Measurements from ENCODE around the gene TBX2.
"Not testable (repeated sequence)": the region's sequence is repeated elsewhere in the genome, so short reads cannot be mapped to it uniquely, and the experiment has no call there.

Gene TBX2

GRCh38 chr17:61413661-61414126 is 14.1 kb downstream of the TBX2 start:
- no peak for DNase-seq (ENCODE audit: low read depth in 2 of 2)

- no peak for DNase-seq (ENCODE audit: low read depth in 2 of 2)
These were observed 14.7 kb downstream of the TBX2 start for GRCh38 chr17:61414141-61414935.

GRCh38 chr17:61414936-61415251 is 15.3 kb downstream of the TBX2 start:
- DNase-seq (ENCODE audit: low read depth in 2 of 2): no peak

- DNase-seq (ENCODE audit: low read depth in 2 of 2): no peak
These were observed 15.9 kb downstream of the TBX2 start for GRCh38 chr17:61415374-61416210.

- no peak for DNase-seq (ENCODE audit: low read depth in 2 of 2)
These were observed 16.5 kb downstream of the TBX2 start for GRCh38 chr17:61416211-61416539.

GRCh38 chr17:61416540-61417363 is 17.1 kb downstream of the TBX2 start:
- DNase-seq (ENCODE audit: low read depth in 2 of 2): peak in 1 of 2 donors; percentile 23

- DNase-seq (ENCODE audit: low read depth in 2 of 2): no peak
These were observed 18.8 kb downstream of the TBX2 start for GRCh38 chr17:61418449-61418848.

GRCh38 chr17:61419496-61420046 is 19.9 kb downstream of the TBX2 start:
- no peak for DNase-seq (ENCODE audit: low read depth in 2 of 2)

GRCh38 chr17:61420052-61420451 is 20.4 kb downstream of the TBX2 start:
- no peak for DNase-seq (ENCODE audit: low read depth in 2 of 2)

- no peak for DNase-seq (ENCODE audit: low read depth in 2 of 2)
These were observed 21.2 kb downstream of the TBX2 start for GRCh38 chr17:61420745-61421398.

GRCh38 chr17:61421460-61421859 is 21.8 kb downstream of the TBX2 start:
- DNase-seq (ENCODE audit: low read depth in 2 of 2): no peak

GRCh38 chr17:61422116-61422799 is 22.6 kb downstream of the TBX2 start:
- DNase-seq (ENCODE audit: low read depth in 2 of 2): no peak

GRCh38 chr17:61422869-61423268 is 23.2 kb downstream of the TBX2 start:
- DNase-seq (ENCODE audit: low read depth in 2 of 2): no peak

- no peak for DNase-seq (ENCODE audit: low read depth in 2 of 2)
These were observed 24.5 kb downstream of the TBX2 start for GRCh38 chr17:61423967-61424649.

- no peak for DNase-seq (ENCODE audit: low read depth in 2 of 2)
These were observed 26.2 kb downstream of the TBX2 start for GRCh38 chr17:61425682-61426481.

- no peak for DNase-seq (ENCODE audit: low read depth in 2 of 2)
These were observed 27.1 kb downstream of the TBX2 start for GRCh38 chr17:61426482-61427304.

GRCh38 chr17:61427567-61427966 is 27.9 kb downstream of the TBX2 start:
- no peak for DNase-seq (ENCODE audit: low read depth in 2 of 2)

- no peak for DNase-seq (ENCODE audit: low read depth in 2 of 2)
These were observed 29.6 kb downstream of the TBX2 start for GRCh38 chr17:61429274-61429673.

- not testable (repeated sequence) for DNase-seq (ENCODE audit: low read depth in 2 of 2)
These were observed 30.2 kb downstream of the TBX2 start for GRCh38 chr17:61429831-61430230.

Data from stimulated activated CD8-positive, alpha-beta memory T cell treated with anti-CD3 and anti-CD28 coated beads, Interleukin-15, amount 100 ng/mL, for 4 hours (primary cell).